Limb (tissue), 2 donors: ENCODE results near the gene MAML3.
A peak's percentile ranks its signal among the peaks of the same experiment; 100 is the strongest.

Experiments
- DNase-seq, 2 donors: peaks; one replicate each; pipeline ENCODE4 v3.0.0-alpha.2; 2016; ENCODE audit errors: extremely low spot score in 2 of 2

MAML3 gene

DNA sequence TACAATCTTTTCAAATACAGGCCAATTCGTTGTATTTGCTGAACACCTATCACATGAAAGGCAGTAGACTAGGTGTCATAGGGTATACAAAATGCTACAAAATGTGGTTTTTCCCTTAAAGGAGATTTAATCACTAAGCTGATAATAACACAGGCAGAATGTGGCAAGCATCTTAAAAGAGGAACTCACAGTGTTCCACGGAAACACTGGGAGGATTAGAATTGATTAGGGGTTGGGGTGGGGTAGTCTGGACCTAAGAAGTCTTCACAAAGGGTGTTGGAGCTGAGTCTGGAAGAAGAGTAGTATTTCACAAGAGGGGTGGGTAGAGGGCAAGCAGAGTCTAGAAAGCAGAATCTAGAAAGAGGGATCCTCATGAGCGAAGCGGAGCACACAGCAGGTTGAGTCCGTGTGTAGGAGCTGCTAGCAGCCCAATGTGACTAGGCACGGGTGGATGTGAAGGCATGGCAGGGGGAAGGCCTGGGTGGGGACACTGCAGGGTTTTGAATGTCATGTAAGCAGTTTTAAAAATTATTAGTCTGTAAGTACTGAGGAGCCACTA, 364.8 kb downstream of the MAML3 start:
- no peak for DNase-seq

DNA sequence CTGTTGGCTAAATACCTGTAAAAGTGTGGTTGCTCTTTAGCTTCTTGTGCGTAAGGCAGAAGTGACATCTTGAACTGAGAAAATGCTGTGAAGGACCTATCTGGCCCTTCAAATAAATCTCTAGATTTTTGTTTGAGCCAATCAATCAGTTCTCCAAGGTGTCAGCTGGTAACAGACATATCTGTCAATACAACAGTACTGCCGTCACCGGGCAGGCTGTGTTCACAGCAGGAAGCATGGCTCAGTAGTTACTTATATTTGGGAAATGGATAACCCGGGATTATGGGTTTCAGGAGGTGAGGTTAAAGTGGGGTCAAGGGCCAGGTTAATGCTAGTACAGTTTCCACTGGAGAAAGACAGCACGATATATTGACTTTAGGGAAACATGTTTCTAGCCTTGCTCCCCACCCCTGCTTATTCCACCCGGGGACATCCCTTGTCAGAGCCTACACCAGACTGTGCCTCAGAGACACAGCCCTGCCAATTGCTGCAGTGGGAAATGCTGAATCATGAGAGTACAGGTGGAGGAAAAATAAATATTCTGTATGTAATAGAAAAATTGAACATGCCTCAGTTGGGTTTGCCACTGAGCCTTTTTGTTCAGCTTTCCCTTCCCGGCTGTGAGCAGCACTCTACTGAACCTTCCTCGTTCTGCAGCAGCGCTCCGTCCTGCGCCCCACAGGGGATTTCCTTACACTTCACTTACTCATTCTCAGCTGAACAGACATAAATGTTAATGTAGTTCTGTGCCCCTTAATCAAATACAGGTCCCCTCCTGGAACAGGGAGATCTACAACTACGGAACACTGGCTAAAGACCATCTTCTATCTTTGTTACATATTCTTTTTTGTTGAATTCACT, 367.3 kb downstream of the MAML3 start:
- DNase-seq, result no peak

DNA sequence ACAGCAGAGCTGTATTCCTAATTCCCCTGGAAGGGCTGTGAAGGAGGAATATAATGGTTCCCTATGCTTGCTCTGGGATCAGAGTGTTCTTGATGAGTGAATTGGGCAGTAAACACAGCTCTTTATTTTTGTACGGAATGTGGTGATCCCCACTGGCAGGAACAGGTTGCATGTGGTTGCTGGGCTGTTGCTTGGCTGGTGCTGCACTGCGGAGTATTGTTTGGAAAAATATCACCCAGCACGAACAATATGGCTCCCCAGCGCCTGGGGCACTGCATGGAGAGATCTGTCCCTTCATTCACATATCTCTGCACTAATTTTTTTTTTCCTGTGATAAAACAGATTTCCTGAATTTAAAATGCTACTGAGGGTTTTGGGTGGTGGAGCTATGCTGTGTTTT, 368.6 kb downstream of the MAML3 start:
- no peak for DNase-seq

DNA sequence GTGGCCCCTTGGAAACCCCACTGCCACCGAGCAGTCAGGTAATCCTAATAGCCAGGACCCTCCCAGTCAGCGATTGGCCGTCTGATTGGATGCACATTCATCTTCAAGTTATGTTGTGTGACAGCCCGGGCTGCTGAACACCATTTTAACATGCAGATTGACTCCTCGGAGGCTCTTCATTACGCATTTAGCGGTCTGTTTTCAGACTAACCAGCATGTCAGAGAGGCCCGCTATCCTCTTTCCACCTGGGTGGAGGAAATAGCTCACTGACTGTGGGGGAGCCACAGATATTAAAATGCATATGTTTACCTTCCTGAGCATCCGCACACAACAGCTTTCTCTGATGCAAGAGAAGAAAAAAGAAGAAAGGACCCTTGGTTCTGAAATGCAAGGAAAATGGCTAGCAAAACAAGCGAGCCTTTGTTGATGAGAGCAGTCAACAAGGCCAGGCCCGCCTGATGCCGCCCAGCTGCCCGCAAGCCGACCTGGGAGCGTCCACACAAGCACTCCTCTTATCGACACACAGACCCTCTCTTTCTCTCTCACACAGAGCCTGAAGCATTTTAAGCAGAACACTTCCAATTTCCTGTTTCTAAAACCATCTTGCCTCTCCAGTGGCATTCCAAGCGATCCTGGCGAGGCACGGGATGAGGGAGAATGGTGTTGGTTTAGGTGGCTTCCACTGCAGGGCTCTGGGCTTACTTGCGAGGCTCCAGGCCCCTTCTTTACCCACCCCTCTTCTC, 370.1 kb downstream of the MAML3 start:
- peak in 1 of 2 donors; percentile 62 for DNase-seq

DNA sequence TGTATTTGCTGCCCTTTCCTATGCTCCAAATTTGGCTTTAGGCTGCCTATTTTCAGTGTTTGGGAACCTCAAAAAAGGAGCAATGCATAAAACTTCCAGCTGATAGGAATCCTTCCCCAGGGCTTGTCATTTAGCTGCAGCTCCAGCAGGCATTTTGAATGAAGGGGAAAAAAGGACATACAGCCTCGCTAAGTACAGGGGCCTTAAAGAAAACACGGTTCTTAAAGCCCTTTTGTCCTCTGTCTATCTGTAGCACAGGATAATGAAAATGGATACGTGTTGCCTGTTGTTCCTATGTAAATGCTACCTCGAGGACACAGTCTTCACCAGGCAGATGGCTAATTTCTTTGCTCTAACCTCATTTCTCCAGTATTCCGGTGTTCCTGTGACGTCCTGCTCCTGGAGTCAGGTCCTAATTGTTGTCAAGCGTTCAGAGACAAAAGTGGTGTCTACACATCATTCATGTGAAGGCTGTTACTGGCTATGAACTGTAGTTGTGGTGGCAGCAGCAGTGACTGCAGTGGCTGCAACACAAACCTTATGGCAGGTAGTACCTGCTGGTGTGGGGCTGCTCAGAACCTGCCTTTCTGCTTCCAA, 371.0 kb downstream of the MAML3 start:
- no peak for DNase-seq

DNA sequence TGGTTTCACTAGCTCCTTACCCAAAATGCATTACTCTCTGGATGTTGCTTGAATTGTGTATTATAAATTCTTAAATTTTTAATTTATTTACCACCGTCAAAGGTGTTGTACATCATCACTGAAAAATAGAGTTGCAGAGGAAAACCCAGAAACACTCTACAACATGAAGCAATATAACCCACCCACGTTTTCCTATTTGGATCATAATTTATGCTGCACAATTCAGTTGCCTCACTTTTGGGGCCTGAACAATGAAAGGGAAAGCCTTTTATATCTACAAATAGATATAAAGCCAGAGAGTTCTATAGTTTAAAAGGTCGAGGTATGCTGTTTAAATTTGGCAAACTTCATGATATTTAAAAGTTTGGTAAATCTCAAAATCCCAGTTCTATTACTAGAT, 372.9 kb downstream of the MAML3 start:
- DNase-seq, result no peak

DNA sequence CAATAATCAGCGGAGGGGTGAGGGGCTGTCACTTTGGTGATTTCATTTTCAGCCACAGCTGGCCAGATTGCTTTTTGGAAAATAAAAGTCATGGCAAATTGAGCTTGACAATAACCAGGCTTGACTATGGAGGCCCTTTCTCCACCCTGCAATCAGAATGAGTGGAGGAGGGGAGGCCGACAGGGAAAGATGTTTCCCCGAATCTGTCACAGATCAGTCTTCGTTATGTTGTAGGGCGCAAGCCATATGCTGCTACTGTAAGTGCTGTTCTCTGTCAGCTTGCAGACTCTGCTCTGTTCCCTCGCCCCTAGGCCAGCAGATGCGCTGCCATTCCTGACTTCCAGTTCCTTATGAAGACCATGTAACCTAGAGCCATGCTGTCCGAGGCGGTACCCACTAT, 374.3 kb downstream of the MAML3 start:
- DNase-seq, result no peak

DNA sequence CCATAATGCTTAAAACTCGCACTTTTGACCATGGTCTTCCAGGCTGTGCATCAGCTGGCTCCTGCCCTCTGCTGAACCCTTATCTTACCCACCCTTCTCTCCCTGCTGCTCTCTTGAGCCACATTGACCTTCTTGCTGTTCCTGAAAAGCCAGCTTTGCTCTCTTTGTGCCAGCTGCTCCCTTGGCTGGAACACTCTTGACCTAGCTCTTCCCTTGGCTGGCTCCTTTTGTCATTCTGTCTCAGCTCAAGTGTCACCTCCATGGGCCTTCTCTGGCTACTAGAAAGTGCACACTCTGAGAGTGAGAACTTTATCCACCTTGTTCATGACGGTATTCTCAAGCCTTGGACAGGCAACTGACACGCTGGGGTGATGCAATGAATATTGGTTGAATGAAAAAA, 376.2 kb downstream of the MAML3 start:
- DNase-seq, result no peak

DNA sequence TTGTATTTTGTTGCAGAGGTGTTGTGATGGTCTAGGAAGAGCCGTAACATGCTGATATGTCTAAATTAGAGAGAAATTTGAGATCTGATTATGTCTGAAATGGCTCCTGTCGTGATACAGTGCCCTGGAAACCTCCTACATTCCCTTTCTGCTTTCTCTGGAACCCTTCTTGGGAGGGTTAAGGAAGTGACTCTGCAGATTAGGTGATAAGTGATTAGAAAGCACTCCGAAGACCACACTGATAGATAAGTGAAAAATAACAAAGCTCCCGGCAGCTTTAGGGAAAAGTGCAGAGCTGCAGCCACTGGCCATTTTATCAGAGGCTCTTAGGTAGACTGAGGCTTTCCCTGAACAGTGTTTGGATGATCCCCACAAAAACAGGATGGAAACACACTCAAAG, 377.7 kb downstream of the MAML3 start:
- no peak for DNase-seq

DNA sequence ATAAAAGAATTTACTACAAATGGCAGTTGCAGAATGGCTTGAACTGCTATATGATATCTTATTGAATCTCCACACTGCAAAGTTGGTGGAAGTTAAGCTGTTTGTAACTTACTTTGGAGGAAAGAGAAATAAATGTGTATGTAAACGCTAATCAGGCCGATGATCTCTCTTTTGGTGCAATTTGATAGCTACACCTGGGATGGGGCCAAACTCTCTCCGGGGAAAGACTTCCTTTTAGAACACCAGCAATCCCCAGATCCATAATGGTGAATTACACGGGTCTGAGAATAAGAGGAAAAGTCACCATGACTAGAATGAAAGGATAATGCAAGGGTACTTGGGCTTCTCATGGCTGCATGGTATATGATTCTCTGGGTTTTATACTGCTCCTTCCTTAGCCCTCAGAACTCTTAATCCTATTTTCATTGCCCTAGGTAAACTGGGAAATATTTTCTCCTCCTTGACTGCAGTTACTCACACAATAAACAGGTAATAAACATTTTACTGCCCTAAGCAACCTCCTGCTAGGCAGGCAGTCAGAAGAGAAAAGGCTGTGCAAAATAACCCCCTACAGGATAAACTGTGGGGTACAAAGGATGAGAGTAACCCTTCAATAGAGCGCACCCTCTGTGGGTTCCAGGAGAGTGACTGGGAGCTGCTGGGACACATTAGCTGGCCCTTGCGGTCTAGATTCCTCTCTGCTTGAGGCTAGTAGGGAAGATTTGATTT, 379.1 kb downstream of the MAML3 start:
- DNase-seq, result no peak

DNA sequence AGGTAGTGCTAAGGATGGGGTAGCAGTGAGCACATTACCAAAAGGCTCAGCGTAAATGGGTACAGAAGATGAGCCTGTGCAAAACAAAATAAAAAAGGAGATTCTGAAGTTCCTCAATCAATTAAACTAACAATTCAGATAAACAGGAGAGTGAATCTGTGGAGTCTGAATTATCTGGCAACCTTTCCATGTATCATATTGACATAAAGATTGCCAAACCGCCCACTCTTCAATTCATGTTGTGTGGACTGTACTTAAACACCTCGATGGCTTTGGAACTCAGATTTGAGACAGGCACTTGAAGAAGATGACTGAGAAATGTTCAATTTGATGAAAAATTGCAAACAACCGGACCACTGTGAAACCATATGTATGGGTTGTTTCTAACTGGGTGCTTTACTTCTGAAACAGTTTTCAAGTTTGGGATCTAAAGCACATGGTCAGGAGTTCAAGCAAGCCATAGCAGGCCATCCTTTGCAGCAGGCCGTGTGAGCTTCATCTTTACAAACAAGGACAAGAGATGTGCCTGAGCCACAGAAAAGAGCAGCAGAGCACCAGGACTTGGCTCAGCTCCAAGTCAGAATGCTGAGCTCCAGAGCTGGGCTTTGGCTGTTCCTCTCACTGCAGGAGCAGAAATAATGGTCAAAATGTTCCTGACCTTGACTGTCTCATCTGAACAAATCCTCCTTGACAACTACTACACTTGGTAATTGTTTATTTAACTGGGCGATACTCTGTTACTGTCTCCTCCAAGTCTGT, 380.2 kb downstream of the MAML3 start:
- DNase-seq, result no peak

DNA sequence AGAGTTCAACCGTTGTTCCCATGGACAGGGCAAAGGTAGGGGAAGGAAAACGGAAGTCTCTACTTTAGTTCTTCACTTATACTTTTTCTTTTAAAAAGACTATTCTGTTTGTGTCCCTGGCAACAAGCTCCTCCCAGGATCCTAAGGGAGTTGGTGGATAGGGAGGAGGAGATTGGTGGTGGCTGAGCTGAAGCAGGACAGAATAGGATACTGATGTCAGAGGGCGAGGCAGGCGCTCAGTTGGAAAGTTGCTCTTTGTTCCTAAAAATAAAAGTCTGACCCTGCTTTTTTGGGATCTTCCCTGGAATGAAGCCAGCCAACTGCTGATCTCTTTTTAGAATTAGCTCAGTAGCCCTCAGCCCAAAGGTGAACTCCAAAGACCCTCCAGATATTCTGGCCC, 383.6 kb downstream of the MAML3 start:
- DNase-seq, result no peak

DNA sequence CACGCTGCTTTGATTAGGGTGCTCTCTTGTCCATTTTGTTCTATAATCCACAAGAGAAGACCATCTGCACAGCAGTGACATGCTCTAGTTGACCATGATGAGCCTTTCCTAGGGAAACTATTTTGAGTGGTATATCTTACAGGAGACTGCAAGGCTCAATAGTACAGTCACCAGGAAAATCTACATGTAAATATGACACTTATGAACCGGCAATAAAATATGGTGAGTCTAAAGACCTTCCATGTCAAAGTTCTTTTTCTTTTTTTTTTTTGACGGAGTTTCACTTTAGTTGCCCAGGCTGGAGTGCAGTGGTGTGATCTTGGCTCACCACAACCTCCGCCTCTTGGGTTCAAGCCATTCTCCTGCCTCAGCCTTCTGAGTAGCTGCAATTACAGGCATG, 384.6 kb downstream of the MAML3 start:
- no peak for DNase-seq

DNA sequence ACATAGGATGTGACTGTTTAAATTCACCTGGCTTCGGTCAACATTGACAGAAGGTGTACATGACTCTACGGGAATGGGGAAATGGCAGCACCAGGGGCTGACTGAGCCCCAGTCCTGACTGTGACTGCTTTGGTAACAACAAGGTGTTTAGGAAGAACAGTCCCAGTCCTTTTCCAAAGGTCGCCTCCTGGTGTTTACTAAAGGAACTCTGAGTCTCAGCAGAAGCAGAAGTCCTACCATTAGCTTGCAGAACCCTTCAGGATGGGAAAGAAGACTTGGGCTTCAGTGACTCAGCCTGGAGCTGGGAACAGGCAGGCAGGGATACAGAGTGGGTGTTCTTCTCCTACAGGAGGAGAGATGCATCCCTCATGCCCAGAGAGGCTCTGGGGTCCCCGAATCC, 385.1 kb downstream of the MAML3 start:
- no peak for DNase-seq

DNA sequence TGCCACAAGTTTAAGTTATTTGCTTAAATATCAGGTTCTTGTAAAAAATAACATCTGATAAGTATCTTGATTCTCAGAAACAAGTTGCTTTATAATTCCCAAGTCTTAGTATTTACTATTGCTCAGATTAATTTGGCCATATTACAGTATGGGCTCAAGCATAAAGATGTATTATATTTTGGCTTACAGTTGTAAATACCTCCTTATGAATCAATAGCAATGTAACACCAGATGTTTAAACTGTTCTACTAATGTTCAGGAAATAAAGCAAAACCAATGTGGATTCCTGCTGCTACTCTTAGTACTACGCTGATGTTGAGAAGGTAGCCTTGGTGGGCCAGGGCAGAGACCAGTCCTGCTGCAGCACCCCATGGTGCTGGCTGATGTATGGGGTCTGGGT, 385.6 kb downstream of the MAML3 start:
- no peak for DNase-seq

DNA sequence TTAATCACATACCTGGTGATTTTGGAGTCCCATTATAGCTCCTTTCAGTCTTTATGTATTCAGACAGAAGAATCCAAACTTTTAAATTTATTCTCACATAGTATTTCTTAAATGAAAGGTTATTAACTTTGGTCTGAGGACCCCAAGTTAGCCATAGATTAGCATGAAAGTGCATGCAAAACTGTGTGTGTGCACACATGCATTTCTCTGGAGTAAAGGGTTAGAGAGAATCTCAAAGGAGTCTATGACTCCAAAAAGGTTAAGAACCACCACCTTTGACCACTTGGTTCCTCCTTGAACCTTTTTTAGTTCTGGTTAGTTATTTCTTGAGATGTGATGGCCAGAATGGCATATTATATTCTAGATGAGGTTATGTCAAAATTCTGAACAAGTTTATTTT, 386.4 kb downstream of the MAML3 start:
- no peak for DNase-seq

DNA sequence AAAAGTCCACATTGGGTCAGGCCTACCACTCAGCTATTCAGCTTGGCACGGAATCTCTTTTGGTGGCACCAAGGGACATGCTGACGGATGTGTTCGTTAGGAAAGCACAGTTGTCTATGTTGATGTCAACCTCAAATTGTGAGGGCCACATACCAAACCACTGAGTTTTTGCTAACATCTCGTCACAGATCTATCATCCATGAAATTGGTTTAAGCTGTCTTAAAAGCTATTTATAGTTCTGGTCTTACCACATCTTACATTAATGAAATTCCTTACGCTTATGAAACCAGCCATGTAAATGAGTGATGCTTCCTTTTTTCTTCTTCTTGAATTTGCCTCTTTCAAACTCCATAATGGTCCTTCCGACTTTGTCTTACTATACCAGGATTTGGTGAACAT, 386.8 kb downstream of the MAML3 start:
- no peak for DNase-seq

DNA sequence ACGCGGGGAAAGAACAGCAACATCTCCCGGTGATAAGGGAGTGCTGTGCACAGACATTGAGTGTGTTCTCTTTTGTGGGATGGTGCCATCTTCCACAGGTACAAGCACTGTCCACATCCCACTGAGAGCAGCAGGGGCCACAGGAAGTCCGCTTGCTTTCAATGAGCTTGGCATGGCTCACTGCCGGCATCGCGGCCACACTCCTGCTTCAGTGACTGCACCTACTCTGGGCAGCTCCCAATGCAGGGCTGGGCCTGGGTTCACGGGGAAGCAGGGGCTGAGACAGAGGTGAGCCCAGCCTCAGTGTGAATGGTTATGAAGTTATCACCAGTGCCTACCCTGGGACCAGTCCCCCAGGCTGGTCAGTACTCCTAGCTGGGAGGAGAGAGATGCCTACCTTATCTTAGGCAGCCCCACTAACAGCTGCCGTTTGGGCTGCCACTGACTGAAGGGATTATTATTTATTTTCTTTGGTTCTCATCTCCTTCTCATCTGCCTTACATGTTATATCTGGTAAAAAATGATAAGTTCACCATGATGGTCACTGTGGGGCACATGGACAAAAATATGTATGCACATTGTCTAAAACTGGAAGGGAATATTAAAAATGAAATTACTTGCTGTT, 389.2 kb downstream of the MAML3 start:
- DNase-seq, result no peak

DNA sequence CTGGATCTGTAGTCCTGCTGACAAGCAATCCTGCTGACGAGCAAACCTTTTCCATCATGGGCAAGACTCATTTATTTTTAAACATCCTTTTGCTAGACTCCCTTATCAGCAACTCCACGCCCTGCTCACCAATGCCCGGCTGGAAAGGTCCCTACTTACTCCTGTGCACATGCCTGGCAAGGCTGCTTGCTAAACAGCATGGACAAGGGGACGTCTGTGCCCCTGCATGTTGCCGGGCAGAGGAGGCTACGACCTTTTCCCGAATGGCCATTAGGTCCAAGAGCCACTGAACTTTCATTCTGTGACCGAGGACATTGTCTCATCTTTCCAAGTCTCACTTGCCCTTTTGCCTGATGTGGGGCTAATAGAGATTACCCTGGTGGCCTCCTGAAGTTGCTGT, 389.8 kb downstream of the MAML3 start:
- DNase-seq, result no peak

DNA sequence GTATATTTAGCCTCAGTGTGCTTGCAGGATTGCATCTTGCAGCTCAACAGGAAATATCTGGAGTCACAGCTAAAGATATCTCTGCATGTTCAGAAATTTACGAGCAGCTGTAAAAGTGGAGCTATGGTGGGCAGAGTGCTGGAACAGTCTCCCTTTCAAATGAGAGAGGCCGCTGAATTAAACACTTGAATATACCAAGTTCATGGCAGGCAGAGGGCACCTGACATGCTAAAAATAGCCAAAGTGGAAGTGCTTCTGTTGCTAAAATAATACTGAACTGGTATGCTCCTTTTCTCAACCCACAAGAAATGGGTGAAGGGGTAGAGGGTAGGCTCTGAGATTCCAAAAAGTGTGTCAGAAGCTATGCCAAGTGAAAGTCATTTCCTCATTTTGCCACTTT, 390.3 kb downstream of the MAML3 start:
- peak in 1 of 2 donors; percentile 54 for DNase-seq
